Measurements from ENCODE around the gene EVA1B. TPM values are rescaled to one million over a fixed set of nuclear protein-coding genes. Genes with fewer than 3 reads are reported as not detected.

EVA1B gene
- total RNA-seq, 3 donors from 2014 or later (not counting 1 experiment from before 2014, with no cell fraction given), result 4.0 to 8.0 (median 4.9) TPM

DNA sequence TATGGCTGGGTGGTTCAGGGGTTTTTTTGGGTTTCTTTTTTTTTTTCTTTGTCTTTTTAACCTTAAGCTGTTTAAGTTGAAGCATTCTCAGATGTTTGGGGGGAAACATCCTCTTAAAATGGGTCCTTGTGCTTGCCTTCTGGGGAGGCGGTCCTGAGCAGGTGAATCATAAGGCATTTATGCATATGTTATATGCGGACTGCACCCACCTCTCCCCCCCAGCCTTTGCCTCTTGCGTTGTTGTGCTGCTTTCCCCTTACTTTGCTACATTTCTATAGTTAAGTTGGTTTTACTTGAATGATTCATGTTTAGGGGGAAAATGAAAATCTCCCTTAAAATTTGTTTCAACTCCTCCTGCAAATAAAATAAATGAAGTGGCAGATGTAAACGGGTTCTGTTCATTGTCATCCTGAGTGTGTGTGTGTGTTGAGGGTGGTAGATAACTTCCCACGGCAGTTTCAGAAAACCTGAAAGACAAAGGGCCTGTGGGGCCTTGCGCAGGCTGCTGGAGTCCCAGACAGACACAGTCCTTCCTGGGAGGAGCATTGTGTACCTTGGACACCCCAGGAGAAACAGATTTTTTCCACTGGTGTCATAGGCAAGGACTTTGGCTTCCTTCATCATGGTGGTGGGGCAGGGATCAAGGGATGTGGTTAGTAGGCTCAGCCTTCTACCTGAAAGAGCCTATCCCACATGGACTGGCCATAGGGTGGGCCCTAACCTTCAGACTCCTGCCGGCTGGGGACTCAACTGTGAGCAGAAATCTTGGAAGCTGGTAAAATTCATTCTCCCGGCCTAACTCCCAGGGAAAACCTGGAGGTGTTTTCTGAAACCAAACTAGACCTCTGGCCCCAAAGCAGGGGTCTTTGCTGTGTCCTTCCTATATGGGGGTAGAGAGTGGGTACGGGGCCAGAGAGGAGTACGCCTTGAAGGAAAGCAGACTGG is 18.2 kb downstream of the EVA1B start:
- H3K9me3 ChIP-seq (ENCODE audit: control insufficient read depth, insufficient read depth, low read length), result no peaks in the 10 kb centered on the region
- H3K27me3 ChIP-seq (ENCODE audit: control insufficient read depth, insufficient read depth, low read length), result no peaks in the 10 kb centered on the region
- no peaks in the 10 kb centered on the region for H3K9me3 Mint-ChIP-seq
- H3K27me3 Mint-ChIP-seq (ENCODE audit: low read depth in 2 of 2), result no peaks in the 10 kb centered on the region
- H3K36me3 Mint-ChIP-seq, result peaks cover 7% of the 10 kb centered on the region
- H3K4me3 Mint-ChIP-seq, result peak overlapping the region; percentile 95
- DNase-seq, result no peak
- H3K27ac Mint-ChIP-seq, result peak overlapping the region in 1 of 2 donors; percentile 83
- intact Hi-C loops (cut with micrococcal nuclease), result loop anchor here (5.0 kb wide), 1 partner anchor 62 kb away; no protein-coding TSS in a partner anchor
- peaks cover 9 to 29% of the 10 kb centered on the region in 2 donors for H3K4me1 Mint-ChIP-seq
- peaks cover 22% of the 10 kb centered on the region for H3K4me1 ChIP-seq (ENCODE audit: control insufficient read depth, insufficient read depth, low read length)
- no peak overlapping the region for H3K4me3 ChIP-seq (ENCODE audit: low read length)
- H3K27ac ChIP-seq (ENCODE audit: low read length), result peak overlapping the region; percentile 6
- WGBS (ENCODE audit: insufficient coverage), result 93% methylated on average over 7 of the region's 10 CpGs
- TF ChIP-seq, protein P1, sequence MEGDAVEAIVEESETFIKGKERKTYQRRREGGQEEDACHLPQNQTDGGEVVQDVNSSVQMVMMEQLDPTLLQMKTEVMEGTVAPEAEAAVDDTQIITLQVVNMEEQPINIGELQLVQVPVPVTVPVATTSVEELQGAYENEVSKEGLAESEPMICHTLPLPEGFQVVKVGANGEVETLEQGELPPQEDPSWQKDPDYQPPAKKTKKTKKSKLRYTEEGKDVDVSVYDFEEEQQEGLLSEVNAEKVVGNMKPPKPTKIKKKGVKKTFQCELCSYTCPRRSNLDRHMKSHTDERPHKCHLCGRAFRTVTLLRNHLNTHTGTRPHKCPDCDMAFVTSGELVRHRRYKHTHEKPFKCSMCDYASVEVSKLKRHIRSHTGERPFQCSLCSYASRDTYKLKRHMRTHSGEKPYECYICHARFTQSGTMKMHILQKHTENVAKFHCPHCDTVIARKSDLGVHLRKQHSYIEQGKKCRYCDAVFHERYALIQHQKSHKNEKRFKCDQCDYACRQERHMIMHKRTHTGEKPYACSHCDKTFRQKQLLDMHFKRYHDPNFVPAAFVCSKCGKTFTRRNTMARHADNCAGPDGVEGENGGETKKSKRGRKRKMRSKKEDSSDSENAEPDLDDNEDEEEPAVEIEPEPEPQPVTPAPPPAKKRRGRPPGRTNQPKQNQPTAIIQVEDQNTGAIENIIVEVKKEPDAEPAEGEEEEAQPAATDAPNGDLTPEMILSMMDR (IDR thresholded peaks at IDR 0.05), result no peak
- H3K36me3 ChIP-seq (ENCODE audit: control insufficient read depth, insufficient read depth, low read length), result peaks cover 34% of the 10 kb centered on the region
- no peak for ATAC-seq

- peaks cover 41% of the 10 kb centered on the region for H3K36me3 ChIP-seq (ENCODE audit: control insufficient read depth, insufficient read depth, low read length)
- Mint-ChIP-seq H3K4me1 (peaks cover 9 to 36% of the 10 kb centered on the region in 2 donors), H3K27me3 (ENCODE audit: low read depth in 2 of 2) (no peaks in the 10 kb centered on the region), H3K36me3 (peaks cover 7% of the 10 kb centered on the region), H3K4me3 (no peak overlapping the region), H3K9me3 (no peaks in the 10 kb centered on the region), H3K27ac (no peak overlapping the region)
- intact Hi-C loops (cut with micrococcal nuclease), result no loop called here
- no peak overlapping the region for H3K4me3 ChIP-seq (ENCODE audit: low read length)
- DNase-seq (no peak), ATAC-seq (no peak)
- H3K27ac ChIP-seq (ENCODE audit: low read length), result no peak overlapping the region
- TF ChIP-seq, protein P1 (IDR thresholded peaks at IDR 0.05), result no peak
- WGBS (ENCODE audit: insufficient coverage), result 54% methylated on average over 6 of the region's 7 CpGs
- no peaks in the 10 kb centered on the region for H3K9me3 ChIP-seq (ENCODE audit: control insufficient read depth, insufficient read depth, low read length)
- H3K4me1 ChIP-seq (ENCODE audit: control insufficient read depth, insufficient read depth, low read length), result peaks cover 20% of the 10 kb centered on the region
- no peaks in the 10 kb centered on the region for H3K27me3 ChIP-seq (ENCODE audit: control insufficient read depth, insufficient read depth, low read length)
Measured at GRCh38 chr1:36304521-36304920, 18.9 kb downstream of the EVA1B start.

DNA sequence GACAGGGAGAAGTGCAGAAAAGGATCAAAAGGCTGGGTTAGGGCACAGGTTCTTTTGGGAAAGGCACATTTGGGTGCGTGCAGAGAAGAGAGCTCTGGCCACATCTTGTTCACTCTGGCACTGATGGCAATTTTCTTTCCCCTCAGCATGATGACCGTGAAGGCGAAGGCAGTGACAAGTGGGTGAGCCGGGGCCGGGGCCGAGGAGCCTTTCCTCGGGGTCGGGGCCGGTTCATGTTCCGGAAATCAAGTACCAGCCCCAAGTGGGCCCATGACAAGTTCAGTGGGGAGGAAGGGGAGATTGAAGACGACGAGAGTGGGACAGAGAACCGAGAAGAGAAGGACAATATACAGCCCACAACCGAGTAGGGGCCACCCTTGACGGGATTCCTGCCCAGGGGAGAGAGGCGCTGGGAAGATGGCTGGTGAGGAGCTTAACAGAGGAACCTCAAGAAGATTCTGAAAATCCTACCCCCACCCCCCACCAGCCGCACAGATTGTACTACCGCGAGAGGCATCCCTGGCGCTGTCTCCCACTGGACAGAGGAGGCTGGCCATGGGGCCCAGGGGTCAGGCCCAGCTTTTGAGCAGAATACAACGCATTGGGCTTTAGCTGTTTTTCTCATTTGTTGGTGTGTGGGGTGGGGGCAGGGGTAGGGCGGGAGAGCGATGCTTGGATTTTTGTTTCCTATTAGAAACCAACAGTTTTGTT is 19.6 kb downstream of the EVA1B start:
- Mint-ChIP-seq H3K4me1 (peaks cover 9 to 37% of the 10 kb centered on the region in 2 donors), H3K36me3 (peaks cover 7% of the 10 kb centered on the region), H3K4me3 (no peak overlapping the region), H3K27me3 (ENCODE audit: low read depth in 2 of 2) (no peaks in the 10 kb centered on the region), H3K9me3 (no peaks in the 10 kb centered on the region), H3K27ac (peak overlapping the region in 1 of 2 donors; percentile 21)
- 96% methylated on average over 22 of the region's 23 CpGs for WGBS (ENCODE audit: insufficient coverage)
- no peak for ATAC-seq
- H3K4me3 ChIP-seq (ENCODE audit: low read length), result no peak overlapping the region
- DNase-seq, result no peak
- intact Hi-C loops (cut with micrococcal nuclease), result no loop called here
- H3K27me3 ChIP-seq (ENCODE audit: control insufficient read depth, insufficient read depth, low read length), result no peaks in the 10 kb centered on the region
- no peak overlapping the region for H3K27ac ChIP-seq (ENCODE audit: low read length)
- H3K4me1 ChIP-seq (ENCODE audit: control insufficient read depth, insufficient read depth, low read length), result peaks cover 20% of the 10 kb centered on the region
- TF ChIP-seq, protein P1 (IDR thresholded peaks at IDR 0.05), result no peak
- no peaks in the 10 kb centered on the region for H3K9me3 ChIP-seq (ENCODE audit: control insufficient read depth, insufficient read depth, low read length)
- H3K36me3 ChIP-seq (ENCODE audit: control insufficient read depth, insufficient read depth, low read length), result peaks cover 43% of the 10 kb centered on the region
